NCI-H187 treated with DMSO at 0.1 percent for 48 hours (cell line): ENCODE measurements around the gene DMTF1.

Experiments used
- DNase-seq: peaks from one replicate; lab custom pipeline; 2025; lab: John Stamatoyannopoulos, UW

Gene DMTF1

GRCh38 chr7:87146740-87147386 is 5.4 kb upstream of the DMTF1 start:
- DNase-seq = no peak

DNA sequence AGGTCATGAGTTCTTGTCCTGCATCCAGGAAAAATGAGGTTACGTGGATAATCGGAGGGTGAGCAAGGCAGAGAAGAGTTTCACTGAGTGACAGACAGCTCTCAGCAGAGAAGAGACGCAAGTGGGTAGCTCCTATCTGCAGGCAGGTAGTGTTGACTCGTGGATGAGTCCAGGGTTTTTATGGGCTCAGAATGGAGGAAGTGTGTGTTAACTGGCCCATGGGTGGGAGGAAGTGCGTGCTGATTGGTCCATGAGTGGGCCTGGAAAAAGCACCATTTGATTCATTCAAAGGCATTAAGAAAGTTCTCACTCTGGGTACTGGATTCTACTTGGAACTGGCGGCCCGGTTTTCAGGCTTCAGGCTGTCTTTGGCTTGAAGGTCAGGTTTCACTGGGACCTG is 4.8 kb upstream of the DMTF1 start:
- DNase-seq = no peak

DNA sequence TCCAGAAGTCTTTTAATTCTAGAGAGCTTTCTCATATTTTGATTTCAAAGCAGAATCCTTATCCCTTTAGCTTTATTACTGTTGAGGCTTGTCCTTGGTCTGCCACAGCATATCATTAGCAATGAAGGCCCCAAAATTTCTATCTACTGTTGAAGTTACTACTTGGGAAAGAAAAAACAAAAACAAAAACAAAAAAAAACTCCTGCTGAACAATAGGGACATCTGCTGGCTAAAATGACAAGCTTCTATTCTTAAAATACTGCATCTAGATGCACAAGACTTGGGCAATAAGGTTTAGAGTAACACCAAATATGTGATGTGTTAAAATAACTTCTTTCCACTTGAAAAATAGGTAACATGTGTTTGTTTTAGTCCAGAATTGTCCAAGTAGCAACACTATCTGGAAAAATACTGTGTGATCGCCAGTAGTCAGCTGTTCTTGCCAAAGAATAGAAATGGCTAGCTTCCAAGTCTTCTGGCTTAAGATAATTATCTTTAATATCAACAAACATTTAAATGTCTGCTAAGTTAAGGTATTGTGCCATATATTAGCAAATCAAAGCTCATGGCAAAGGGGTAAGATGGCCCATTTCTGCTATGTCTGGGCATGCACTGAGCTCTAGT is 3.8 kb upstream of the DMTF1 start:
- no peak for DNase-seq

- no peak for DNase-seq
Measured at GRCh38 chr7:87151002-87151728, 1.1 kb upstream of the DMTF1 start.

GRCh38 chr7:87151729-87152111 is 533 bp upstream of the DMTF1 start:
- DNase-seq = no peak

DNA sequence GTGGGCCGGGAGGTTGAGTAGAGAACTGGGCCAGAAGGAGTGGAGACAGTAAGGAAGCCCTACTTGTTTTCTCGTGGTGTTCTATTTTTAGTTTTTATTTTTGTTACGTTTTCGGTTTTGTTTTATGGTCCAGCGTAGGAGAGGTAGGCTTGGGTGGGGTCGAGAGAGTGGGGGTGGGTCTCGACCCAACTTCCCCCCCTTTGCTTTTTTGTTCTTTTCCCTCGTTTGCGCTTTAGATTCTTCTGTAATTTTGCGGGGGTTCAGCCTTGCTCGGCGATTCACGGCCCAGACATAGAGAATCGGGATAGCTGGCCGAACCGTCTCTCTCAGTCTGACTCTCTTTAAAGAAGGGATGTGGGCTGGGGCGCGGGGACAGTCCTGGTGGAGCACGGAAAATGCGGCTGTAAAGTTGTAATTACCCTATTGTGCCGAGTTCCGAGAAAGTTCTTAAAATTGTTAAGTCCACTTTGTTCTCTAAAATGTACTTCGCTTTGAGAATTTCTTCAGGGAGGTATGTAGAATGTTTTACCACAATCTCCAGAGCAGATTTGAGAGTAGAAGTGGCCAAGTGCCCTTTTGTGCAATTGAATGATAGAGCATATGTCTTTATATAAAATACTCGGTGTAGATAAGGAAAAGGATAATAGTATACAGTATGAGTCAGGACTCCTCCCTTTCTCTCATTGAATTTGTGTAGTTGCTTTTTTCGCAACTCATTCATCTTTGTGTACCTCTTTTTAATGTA is 816 bp downstream of the DMTF1 start:
- DNase-seq = no peak

GRCh38 chr7:87154166-87154565 is 1.9 kb downstream of the DMTF1 start:
- DNase-seq = no peak

GRCh38 chr7:87154569-87154968 is 2.3 kb downstream of the DMTF1 start:
- DNase-seq = no peak

- no peak for DNase-seq
Measured at GRCh38 chr7:87155788-87156187, 3.5 kb downstream of the DMTF1 start.

- DNase-seq = no peak
Measured at GRCh38 chr7:87156709-87157108, 4.5 kb downstream of the DMTF1 start.

- DNase-seq = no peak
Measured at GRCh38 chr7:87159538-87159937, 7.3 kb downstream of the DMTF1 start.

- no peak for DNase-seq
Measured at GRCh38 chr7:87164433-87164832, 12.2 kb downstream of the DMTF1 start.

GRCh38 chr7:87170828-87171227 is 18.6 kb downstream of the DMTF1 start:
- no peak for DNase-seq

DNA sequence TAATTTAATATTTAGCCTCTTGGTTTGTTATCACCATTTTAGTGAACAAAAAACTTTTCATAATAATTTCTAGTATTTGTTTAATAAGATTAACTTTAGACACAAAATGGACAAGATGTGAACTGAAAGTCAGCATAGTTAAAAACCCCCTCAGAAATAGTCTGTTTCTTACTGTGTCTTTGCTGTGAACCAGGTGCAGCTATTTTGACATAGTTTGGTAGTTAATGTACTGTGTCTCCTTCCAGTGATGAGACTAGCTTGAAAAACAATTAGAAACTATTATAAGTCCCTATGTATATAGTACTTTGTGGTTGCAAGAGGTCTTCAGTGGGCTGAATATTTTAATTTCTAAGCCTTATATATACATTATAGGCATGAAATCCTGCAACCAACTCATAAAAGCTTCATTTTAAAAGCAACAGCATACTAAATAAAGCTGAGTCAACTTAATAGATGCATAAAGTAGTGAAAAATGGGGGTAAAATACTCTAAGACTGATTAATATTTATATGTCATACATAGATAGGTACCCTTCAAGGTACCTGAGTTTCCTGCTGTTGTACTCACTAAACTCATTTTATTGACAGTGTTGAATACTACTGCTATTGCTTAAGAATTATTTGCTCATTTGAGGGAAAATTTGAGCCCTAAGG is 19.2 kb downstream of the DMTF1 start:
- no peak for DNase-seq

- no peak for DNase-seq
Measured at GRCh38 chr7:87173471-87173870, 21.2 kb downstream of the DMTF1 start.

DNA sequence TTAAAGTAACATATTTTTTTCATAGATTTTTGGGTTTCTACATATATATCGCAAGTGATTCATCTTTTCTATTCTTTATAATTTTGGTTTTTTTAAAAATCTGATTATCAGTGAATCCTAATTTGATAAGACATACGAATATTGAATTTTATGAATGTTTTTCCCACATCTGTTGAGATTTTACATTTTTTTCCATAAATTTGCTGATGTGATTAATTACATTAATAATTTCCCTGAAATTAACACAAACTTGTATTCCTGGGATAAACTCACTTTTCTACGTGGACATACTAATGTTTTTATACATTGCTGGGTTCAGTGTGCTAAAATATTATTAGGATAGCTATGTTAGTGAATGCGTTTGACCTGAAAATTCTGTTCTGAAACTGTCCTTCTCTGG is 26.1 kb downstream of the DMTF1 start:
- DNase-seq = no peak

DNA sequence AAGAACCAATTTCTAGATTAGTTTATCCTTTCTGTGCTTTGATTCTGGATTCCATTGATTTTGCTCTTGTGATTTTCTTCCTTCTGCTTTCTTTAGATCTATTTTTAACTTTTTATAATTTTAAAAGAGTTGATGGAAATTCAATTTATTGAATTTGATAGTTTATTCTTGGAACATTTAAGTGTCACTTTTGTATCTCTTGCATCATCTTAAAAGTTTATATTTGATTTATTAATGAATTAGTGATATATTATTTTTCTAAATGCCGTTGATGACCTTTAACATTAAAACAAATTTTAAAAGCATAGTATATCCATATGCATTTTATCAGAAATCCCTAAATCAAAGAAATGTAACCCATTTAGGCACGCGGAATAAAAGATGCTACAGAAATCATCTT is 26.9 kb downstream of the DMTF1 start:
- DNase-seq = no peak

GRCh38 chr7:87187120-87187519 is 34.9 kb downstream of the DMTF1 start:
- no peak for DNase-seq

DNA sequence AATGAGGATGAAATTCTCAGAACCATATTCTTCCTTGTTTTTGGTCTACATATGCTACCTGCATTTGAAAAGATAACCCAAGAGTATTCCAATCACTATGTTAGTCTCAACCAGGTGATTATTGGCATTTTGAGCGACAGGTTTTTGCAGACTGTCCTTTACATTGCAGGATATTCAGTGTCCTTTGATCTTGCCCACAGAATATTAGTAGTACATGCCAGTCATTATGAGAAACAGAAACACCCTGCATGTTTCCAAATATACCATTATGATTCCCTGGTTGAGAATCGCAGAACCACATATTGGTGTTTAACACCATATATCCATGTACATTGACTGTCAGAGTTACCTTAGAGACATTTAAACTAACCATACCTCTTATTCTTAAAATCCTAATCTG is 36.7 kb downstream of the DMTF1 start:
- DNase-seq = no peak

- DNase-seq = no peak
Measured at GRCh38 chr7:87190783-87191182, 38.5 kb downstream of the DMTF1 start.

DNA sequence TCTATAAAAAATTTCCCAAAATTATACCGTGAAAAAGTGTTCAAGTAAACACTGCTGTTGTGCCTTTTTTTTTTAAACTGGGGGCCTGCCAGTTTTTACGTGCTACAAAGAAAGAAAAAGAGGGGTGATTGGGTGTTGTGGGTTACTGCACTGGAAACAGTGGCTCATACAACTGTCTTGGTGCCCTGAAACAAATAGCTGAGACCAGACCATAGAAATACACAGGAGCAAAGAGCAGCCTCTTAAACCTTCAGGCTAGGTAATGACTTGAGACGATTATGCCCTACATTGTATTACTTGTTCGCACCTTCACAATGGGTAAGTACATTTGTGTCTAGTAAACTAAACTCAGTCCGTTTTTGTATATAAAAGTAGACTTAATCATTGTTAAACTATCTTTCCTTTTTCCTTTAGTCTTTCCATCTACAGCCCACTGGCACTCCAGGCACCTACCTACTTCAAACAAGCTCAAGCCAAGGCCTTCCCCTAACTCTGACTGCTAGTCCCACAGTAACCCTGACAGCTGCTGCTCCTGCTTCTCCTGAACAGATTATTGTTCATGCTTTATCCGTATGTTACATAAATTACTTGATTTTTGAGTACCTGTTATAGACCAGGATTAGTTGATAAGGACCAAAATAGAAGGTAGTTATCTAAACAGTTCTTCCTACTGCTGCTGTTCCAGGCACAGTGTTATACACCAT is 40.7 kb downstream of the DMTF1 start:
- DNase-seq = no peak

DNA sequence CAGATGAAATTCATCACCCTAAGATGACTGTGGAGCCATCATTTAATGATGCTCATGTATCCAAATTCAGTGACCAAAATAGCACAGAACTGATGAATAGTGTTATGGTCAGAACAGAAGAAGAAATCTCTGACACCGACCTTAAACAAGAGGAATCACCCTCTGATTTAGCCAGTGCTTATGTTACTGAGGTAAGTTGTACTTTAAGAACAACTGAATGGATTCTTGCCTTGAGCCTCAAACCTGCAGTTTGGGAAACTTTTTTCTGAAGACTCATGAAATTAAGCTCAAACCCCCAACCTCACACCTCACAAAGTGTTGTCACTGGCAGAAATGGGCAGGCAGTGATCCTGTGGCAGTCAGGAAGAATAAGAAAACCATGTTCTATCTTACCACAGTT is 41.7 kb downstream of the DMTF1 start:
- no peak for DNase-seq
